ENCODE data around the gene KRT75. TPM values are rescaled to one million over a fixed set of nuclear protein-coding genes. Genes with fewer than 3 reads are reported as not detected.

Gene KRT75
- polyA plus RNA-seq, 1 donor from 2014 or later = not detected

GRCh38 chr12:52377266-52377665 is 56.9 kb downstream of the KRT75 start:
- H2AFZ ChIP-seq (ENCODE audit: low read depth, low read length) = no peak overlapping the region
- no peaks in the 10 kb centered on the region for H3K9me2 ChIP-seq (ENCODE audit: insufficient read depth, low read length)
- no peak for TF ChIP-seq EP300 (conservative IDR thresholded peaks at IDR 0.05; ENCODE audit: poor library complexity, severe bottlenecking)
- TF ChIP-seq EZH2 (IDR thresholded peaks at IDR 0.05; ENCODE audit: borderline replicate concordance, insufficient read depth, low read length, poor library complexity, severe bottlenecking) = no peak
- TF ChIP-seq POLR2AphosphoS5 (IDR thresholded peaks at IDR 0.05) = no peak
- TF ChIP-seq TAF1 (IDR thresholded peaks at IDR 0.05; ENCODE audit: low read depth) = no peak
- no peak for TF ChIP-seq MXI1 (conservative IDR thresholded peaks at IDR 0.05; ENCODE audit: poor library complexity, severe bottlenecking)
- no peak for TF ChIP-seq CTCF (IDR thresholded peaks at IDR 0.05; ENCODE audit: poor library complexity, severe bottlenecking)
- TF ChIP-seq RAD21 (conservative IDR thresholded peaks at IDR 0.05) = no peak
- TF ChIP-seq REST (IDR thresholded peaks at IDR 0.05; ENCODE audit: borderline replicate concordance) = no peak
- TF ChIP-seq SMC3 (conservative IDR thresholded peaks at IDR 0.05; ENCODE audit: poor library complexity) = no peak
- H3K36me3 ChIP-seq (ENCODE audit: insufficient read depth, low read length) = no peaks in the 10 kb centered on the region
- no peaks in the 10 kb centered on the region for H3K9me3 ChIP-seq (ENCODE audit: low read length)
- H3K4me2 ChIP-seq (ENCODE audit: low read length) = no peak overlapping the region
- no peaks in the 10 kb centered on the region for H3F3A ChIP-seq (ENCODE audit: insufficient read depth, low read length, poor library complexity, severe bottlenecking)
- H3K27ac ChIP-seq (ENCODE audit: low read length) = no peak overlapping the region
- H3K9ac ChIP-seq (ENCODE audit: low read length) = no peak overlapping the region
- H4K20me1 ChIP-seq (ENCODE audit: insufficient read depth) = no peaks in the 10 kb centered on the region
- H3K79me2 ChIP-seq (replicated peaks; ENCODE audit: insufficient read depth, low read length) = no peaks in the 10 kb centered on the region
- no peak overlapping the region for H3K4me3 ChIP-seq (ENCODE audit: low read length)
- no peaks in the 10 kb centered on the region for H3K27me3 ChIP-seq (ENCODE audit: insufficient read depth, low read depth, low read length)

Other genes starting within 250 kb of the KRT75 start
- gene KRT80, start 242.4 kb downstream of the KRT75 start, polyA plus RNA-seq = not detected in 2 replicates
- not detected in 2 replicates for gene KRT7, start 201.1 kb downstream of the KRT75 start, polyA plus RNA-seq
- not detected in 2 replicates for gene KRT86, start 159.7 kb downstream of the KRT75 start, polyA plus RNA-seq
- not detected in 2 replicates for gene KRT81, start 142.8 kb downstream of the KRT75 start, polyA plus RNA-seq
- gene KRT83, start 113.0 kb downstream of the KRT75 start, polyA plus RNA-seq = not detected in 2 replicates
- gene KRT85, start 66.9 kb downstream of the KRT75 start, polyA plus RNA-seq = not detected in 2 replicates
- gene KRT84, start 48.7 kb downstream of the KRT75 start, polyA plus RNA-seq = not detected in 2 replicates
- not detected in 2 replicates for gene KRT82, start 28.0 kb downstream of the KRT75 start, polyA plus RNA-seq
- not detected in 2 replicates for gene KRT6B, start 17.8 kb upstream of the KRT75 start, polyA plus RNA-seq
- gene KRT6C, start 39.4 kb upstream of the KRT75 start, polyA plus RNA-seq = not detected in 2 replicates
- not detected in 2 replicates for gene KRT6A, start 58.9 kb upstream of the KRT75 start, polyA plus RNA-seq
- gene KRT5, start 86.0 kb upstream of the KRT75 start, polyA plus RNA-seq = not detected in 2 replicates
- not detected in 2 replicates for gene KRT71, start 118.8 kb upstream of the KRT75 start, polyA plus RNA-seq
- gene KRT74, start 139.5 kb upstream of the KRT75 start, polyA plus RNA-seq = not detected in 2 replicates
- not detected in 2 replicates for gene KRT72, start 167.1 kb upstream of the KRT75 start, polyA plus RNA-seq
- gene KRT73, start 184.2 kb upstream of the KRT75 start, polyA plus RNA-seq = not detected in 2 replicates
- not detected in 2 replicates for gene KRT2, start 217.8 kb upstream of the KRT75 start, polyA plus RNA-seq
- not detected in 2 replicates for gene KRT1, start 246.0 kb upstream of the KRT75 start, polyA plus RNA-seq

Data from neural cell (in vitro differentiated cells).